Measurements from ENCODE around the gene GSG1L2. TPM values are rescaled to one million over a fixed set of nuclear protein-coding genes. Genes with fewer than 3 reads are reported as not detected.

GSG1L2 gene
- polyA plus RNA-seq, 1 donor (not counting 4 experiments of a cell fraction or from before 2014, with no cell fraction given), result not detected

- FAIRE-seq (no peak), DNase-seq (ENCODE audit: low read depth, low spot score) (no peak)
- no peak for TF ChIP-seq CTCF (optimal IDR thresholded peaks at IDR 0.05 in 1 of 3, IDR thresholded peaks at IDR 0.05 in 1 of 3, conservative IDR thresholded peaks at IDR 0.05 in 1 of 3; ENCODE audit: extremely low read depth in 1 of 3, insufficient read depth in 2 of 3, low read length in 3 of 3)
- no peak for TF ChIP-seq EZH2 (IDR thresholded peaks at IDR 0.05; ENCODE audit: low read length)
- Histone ChIP-seq H3K27ac (ENCODE audit: control insufficient read depth, insufficient read depth, low read length) (no peak overlapping the region), H3K4me1 (ENCODE audit: control insufficient read depth, extremely low read depth, insufficient read depth, low read length) (no peaks in the 10 kb centered on the region), H3K79me2 (ENCODE audit: control insufficient read depth, insufficient read depth, low read length) (no peaks in the 10 kb centered on the region), H3K36me3 (ENCODE audit: control insufficient read depth in 2 of 2, extremely low read depth in 1 of 2, insufficient read depth in 2 of 2, low read length in 2 of 2) (no peaks in the 10 kb centered on the region), H3K9me1 (ENCODE audit: control insufficient read depth, extremely low read depth, insufficient read depth, low read length) (no peaks in the 10 kb centered on the region), H3K9me3 (ENCODE audit: control insufficient read depth, low read depth, low read length) (peaks cover 4% of the 10 kb centered on the region), H4K20me1 (ENCODE audit: control insufficient read depth, extremely low read depth, insufficient read depth, low read length) (no peaks in the 10 kb centered on the region), H3K9ac (ENCODE audit: control insufficient read depth, extremely low read depth, insufficient read depth, low read length) (no peak overlapping the region), H3K27me3 (ENCODE audit: control insufficient read depth, extremely low read depth, insufficient read depth, low read length) (no peaks in the 10 kb centered on the region), H2AFZ (ENCODE audit: control insufficient read depth, low read length) (no peak overlapping the region), H3K4me3 (ENCODE audit: control insufficient read depth in 2 of 3, extremely low read depth in 1 of 3, insufficient read depth in 2 of 3, low read depth in 1 of 3, low read length in 3 of 3) (no peak overlapping the region), H3K4me2 (ENCODE audit: control insufficient read depth, extremely low read depth, insufficient read depth, low read depth, low read length) (no peak overlapping the region)
- dilution Hi-C loops (cut with MboI; ENCODE audit: extremely low pct_ligation_motif_present, low sequenced_read_pairs), result no loop called here
These were observed 8.7 kb downstream of the GSG1L2 start for GRCh38 chr17:9813166-9813565.

- H2AFZ ChIP-seq (ENCODE audit: control insufficient read depth, low read length), result no peak overlapping the region
- peaks cover 4% of the 10 kb centered on the region for H3K9me3 ChIP-seq (ENCODE audit: control insufficient read depth, low read depth, low read length)
- dilution Hi-C loops (cut with MboI; ENCODE audit: extremely low pct_ligation_motif_present, low sequenced_read_pairs), result no loop called here
- no peak overlapping the region for H3K9ac ChIP-seq (ENCODE audit: control insufficient read depth, extremely low read depth, insufficient read depth, low read length)
- DNase-seq (ENCODE audit: low read depth, low spot score) (no peak), FAIRE-seq (no peak)
- no peak overlapping the region for H3K4me2 ChIP-seq (ENCODE audit: control insufficient read depth, extremely low read depth, insufficient read depth, low read depth, low read length)
- TF ChIP-seq EZH2 (IDR thresholded peaks at IDR 0.05; ENCODE audit: low read length), result no peak
- H3K4me3 ChIP-seq (ENCODE audit: control insufficient read depth in 2 of 3, extremely low read depth in 1 of 3, insufficient read depth in 2 of 3, low read depth in 1 of 3, low read length in 3 of 3), result no peak overlapping the region
- no peaks in the 10 kb centered on the region for H3K9me1 ChIP-seq (ENCODE audit: control insufficient read depth, extremely low read depth, insufficient read depth, low read length)
- no peaks in the 10 kb centered on the region for H3K27me3 ChIP-seq (ENCODE audit: control insufficient read depth, extremely low read depth, insufficient read depth, low read length)
- H4K20me1 ChIP-seq (ENCODE audit: control insufficient read depth, extremely low read depth, insufficient read depth, low read length), result no peaks in the 10 kb centered on the region
- H3K79me2 ChIP-seq (ENCODE audit: control insufficient read depth, insufficient read depth, low read length), result no peaks in the 10 kb centered on the region
- no peak overlapping the region for H3K27ac ChIP-seq (ENCODE audit: control insufficient read depth, insufficient read depth, low read length)
- no peaks in the 10 kb centered on the region for H3K4me1 ChIP-seq (ENCODE audit: control insufficient read depth, extremely low read depth, insufficient read depth, low read length)
- no peaks in the 10 kb centered on the region for H3K36me3 ChIP-seq (ENCODE audit: control insufficient read depth in 2 of 2, extremely low read depth in 1 of 2, insufficient read depth in 2 of 2, low read length in 2 of 2)
These were observed 10.3 kb downstream of the GSG1L2 start for GRCh38 chr17:9811537-9811936.

- no peaks in the 10 kb centered on the region for H3K27me3 ChIP-seq (ENCODE audit: control insufficient read depth, extremely low read depth, insufficient read depth, low read length)
- no peaks in the 10 kb centered on the region for H4K20me1 ChIP-seq (ENCODE audit: control insufficient read depth, extremely low read depth, insufficient read depth, low read length)
- no peaks in the 10 kb centered on the region for H3K4me1 ChIP-seq (ENCODE audit: control insufficient read depth, extremely low read depth, insufficient read depth, low read length)
- dilution Hi-C loops (cut with MboI; ENCODE audit: extremely low pct_ligation_motif_present, low sequenced_read_pairs), result no loop called here
- H3K36me3 ChIP-seq (ENCODE audit: control insufficient read depth in 2 of 2, extremely low read depth in 1 of 2, insufficient read depth in 2 of 2, low read length in 2 of 2), result no peaks in the 10 kb centered on the region
- DNase-seq (ENCODE audit: low read depth, low spot score) (no peak), FAIRE-seq (no peak)
- H3K79me2 ChIP-seq (ENCODE audit: control insufficient read depth, insufficient read depth, low read length), result no peaks in the 10 kb centered on the region
- no peak overlapping the region for H3K27ac ChIP-seq (ENCODE audit: control insufficient read depth, insufficient read depth, low read length)
- H3K4me3 ChIP-seq (ENCODE audit: control insufficient read depth in 2 of 3, extremely low read depth in 1 of 3, insufficient read depth in 2 of 3, low read depth in 1 of 3, low read length in 3 of 3), result no peak overlapping the region
- no peak overlapping the region for H2AFZ ChIP-seq (ENCODE audit: control insufficient read depth, low read length)
- H3K9me3 ChIP-seq (ENCODE audit: control insufficient read depth, low read depth, low read length), result no peaks in the 10 kb centered on the region
- no peaks in the 10 kb centered on the region for H3K9me1 ChIP-seq (ENCODE audit: control insufficient read depth, extremely low read depth, insufficient read depth, low read length)
- no peak overlapping the region for H3K9ac ChIP-seq (ENCODE audit: control insufficient read depth, extremely low read depth, insufficient read depth, low read length)
- H3K4me2 ChIP-seq (ENCODE audit: control insufficient read depth, extremely low read depth, insufficient read depth, low read depth, low read length), result no peak overlapping the region
- TF ChIP-seq CTCF (optimal IDR thresholded peaks at IDR 0.05 in 1 of 3, IDR thresholded peaks at IDR 0.05 in 1 of 3, conservative IDR thresholded peaks at IDR 0.05 in 1 of 3; ENCODE audit: extremely low read depth in 1 of 3, insufficient read depth in 2 of 3, low read length in 3 of 3), result no peak
- TF ChIP-seq EZH2 (IDR thresholded peaks at IDR 0.05; ENCODE audit: low read length), result no peak
These were observed 10.8 kb downstream of the GSG1L2 start for GRCh38 chr17:9811086-9811485.

Data from keratinocyte (primary cell).